NCI-H1930 (cell line): ENCODE measurements around the gene ARNT2.
"Not testable (repeated sequence)": the region's sequence is repeated elsewhere in the genome, so short reads cannot be mapped to it uniquely, and the experiment has no call there.

ENCODE experiments used
- DNase-seq, 2 experiments: peaks; one replicate each; lab custom pipeline; 2025; lab: John Stamatoyannopoulos, UW

The ARNT2 gene

GRCh38 chr15:80615783-80616391 is 211.7 kb downstream of the ARNT2 start:
- DNase-seq, result no peak

GRCh38 chr15:80618685-80619400 is 214.7 kb downstream of the ARNT2 start:
- DNase-seq, result no peak

GRCh38 chr15:80619680-80620079 is 215.5 kb downstream of the ARNT2 start:
- no peak for DNase-seq

- DNase-seq, result no peak
These were observed 216.0 kb downstream of the ARNT2 start for GRCh38 chr15:80620141-80620540.

GRCh38 chr15:80620931-80621330 is 216.7 kb downstream of the ARNT2 start:
- no peak for DNase-seq

GRCh38 chr15:80626643-80627120 is 222.5 kb downstream of the ARNT2 start:
- no peak for DNase-seq

- DNase-seq, result no peak
These were observed 225.2 kb downstream of the ARNT2 start for GRCh38 chr15:80629355-80629754.

GRCh38 chr15:80630981-80631380 is 226.8 kb downstream of the ARNT2 start:
- DNase-seq, result no peak

GRCh38 chr15:80633221-80633620 is 229.0 kb downstream of the ARNT2 start:
- no peak for DNase-seq

- no peak for DNase-seq
These were observed 231.8 kb downstream of the ARNT2 start for GRCh38 chr15:80635953-80636352.

- DNase-seq, result no peak
These were observed 232.5 kb downstream of the ARNT2 start for GRCh38 chr15:80636675-80637074.

- no peak for DNase-seq
These were observed 233.6 kb downstream of the ARNT2 start for GRCh38 chr15:80637747-80638146.

- DNase-seq, result no peak
These were observed 234.5 kb downstream of the ARNT2 start for GRCh38 chr15:80638553-80639167.

- DNase-seq, result no peak
These were observed 235.0 kb downstream of the ARNT2 start for GRCh38 chr15:80639168-80639555.

- DNase-seq, result no peak
These were observed 236.4 kb downstream of the ARNT2 start for GRCh38 chr15:80640531-80641121.

GRCh38 chr15:80641384-80641783 is 237.2 kb downstream of the ARNT2 start:
- DNase-seq, result no peak

GRCh38 chr15:80643431-80643951 is 239.3 kb downstream of the ARNT2 start:
- no peak for DNase-seq

- DNase-seq, result no peak
These were observed 241.4 kb downstream of the ARNT2 start for GRCh38 chr15:80645494-80646065.

GRCh38 chr15:80647424-80647823 is 243.2 kb downstream of the ARNT2 start:
- DNase-seq, result not testable (repeated sequence)
